Activated gamma-delta T cell treated with Interleukin-2 at 50 U/mL for 16 hours (primary cell): ENCODE data around the gene SLC13A4.
"Not testable (repeated sequence)": the region's sequence is repeated elsewhere in the genome, so short reads cannot be mapped to it uniquely, and the experiment has no call there.

Experiments used
- DNase-seq: peaks from one replicate; pipeline ENCODE4 v3.0.0-alpha.2; 2020

Gene SLC13A4

GRCh38 chr7:135659159-135659846, 68.7 kb downstream of the SLC13A4 start:
- no peak for DNase-seq

GRCh38 chr7:135658564-135658963, 69.4 kb downstream of the SLC13A4 start:
- DNase-seq, result no peak

GRCh38 chr7:135653340-135654080, 74.5 kb downstream of the SLC13A4 start:
- DNase-seq, result no peak

- DNase-seq, result no peak
Observed at GRCh38 chr7:135650831-135651573, 77.0 kb downstream of the SLC13A4 start.

GRCh38 chr7:135648235-135648634, 79.8 kb downstream of the SLC13A4 start:
- DNase-seq, result no peak

- no peak for DNase-seq
Observed at GRCh38 chr7:135647755-135648154, 80.2 kb downstream of the SLC13A4 start.

- no peak for DNase-seq
Observed at GRCh38 chr7:135645296-135645904, 82.6 kb downstream of the SLC13A4 start.

GRCh38 chr7:135644729-135645128, 83.3 kb downstream of the SLC13A4 start:
- DNase-seq, result no peak

- no peak for DNase-seq
Observed at GRCh38 chr7:135644154-135644553, 83.8 kb downstream of the SLC13A4 start.

GRCh38 chr7:135639690-135640089, 88.3 kb downstream of the SLC13A4 start:
- not testable (repeated sequence) for DNase-seq

- DNase-seq, result no peak
Observed at GRCh38 chr7:135634191-135634878, 93.7 kb downstream of the SLC13A4 start.
